ENCODE measurements around the gene TMEM54. TPM values are rescaled to one million over a fixed set of nuclear protein-coding genes. Genes with fewer than 3 reads are reported as not detected.

The TMEM54 gene
- total and polyA plus RNA-seq, 9 of the 15 experiments (the other 6 are each of a cell fraction or from before 2014, with no cell fraction given) = 1.00 to 16.2 (median 8.2) TPM

DNA sequence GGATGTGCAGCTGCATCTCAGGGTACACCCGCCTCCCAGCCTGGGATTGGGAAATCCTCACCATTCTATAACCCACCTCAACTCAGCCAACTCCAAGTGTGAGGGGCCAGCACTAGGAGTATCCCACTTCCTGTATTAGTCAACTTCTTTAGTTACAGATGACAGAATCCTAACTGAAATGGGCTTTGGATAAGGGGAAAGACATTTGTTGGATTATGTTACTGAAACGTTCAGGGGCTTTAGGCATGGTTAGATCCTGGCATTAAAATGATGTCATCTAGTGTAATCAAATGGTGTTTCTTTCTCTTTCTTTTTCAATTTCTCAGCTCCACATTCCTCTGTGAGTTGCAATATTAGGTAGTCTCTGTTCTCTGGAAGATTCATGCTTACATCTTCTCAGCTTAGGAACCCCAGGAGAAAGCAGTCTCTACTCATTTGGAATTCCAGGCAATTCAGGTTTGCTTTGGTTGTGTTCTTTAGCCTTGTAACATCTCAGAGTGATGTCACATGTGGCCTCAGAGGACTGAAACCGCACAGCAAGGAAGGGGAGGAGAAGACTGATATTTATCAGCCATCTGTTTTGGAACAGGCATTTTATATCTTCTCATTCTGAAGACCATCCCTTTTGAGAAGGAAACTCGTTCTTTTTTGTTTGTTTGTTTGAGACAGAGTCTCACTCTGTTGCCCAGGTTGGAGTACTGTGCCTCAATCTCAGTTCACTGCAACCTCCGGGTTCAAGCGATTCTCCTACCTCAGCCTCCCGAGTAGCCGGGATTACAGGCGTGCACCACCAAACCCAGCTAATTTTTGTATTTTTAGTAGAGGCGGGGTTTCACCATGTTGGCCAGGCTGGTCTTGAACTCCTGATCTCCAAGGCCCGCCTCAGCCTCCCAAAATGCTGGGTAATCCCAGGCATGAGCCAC lies 18.9 kb upstream of the TMEM54 start (continued):
- no peak for TF ChIP-seq ZNF143 (CRISPR knock-in tag; IDR thresholded peaks at IDR 0.05)
- TF ChIP-seq BCOR (IDR thresholded peaks at IDR 0.05) = peak; percentile 27; the same call in 1 of the 2 replicates
- no peak for TF ChIP-seq NFE2L1 (tag; IDR thresholded peaks at IDR 0.05; ENCODE audit: borderline replicate concordance, low read depth)
- no peak for TF ChIP-seq ZNF24 (IDR thresholded peaks at IDR 0.05)
- TF ChIP-seq, protein P1, sequence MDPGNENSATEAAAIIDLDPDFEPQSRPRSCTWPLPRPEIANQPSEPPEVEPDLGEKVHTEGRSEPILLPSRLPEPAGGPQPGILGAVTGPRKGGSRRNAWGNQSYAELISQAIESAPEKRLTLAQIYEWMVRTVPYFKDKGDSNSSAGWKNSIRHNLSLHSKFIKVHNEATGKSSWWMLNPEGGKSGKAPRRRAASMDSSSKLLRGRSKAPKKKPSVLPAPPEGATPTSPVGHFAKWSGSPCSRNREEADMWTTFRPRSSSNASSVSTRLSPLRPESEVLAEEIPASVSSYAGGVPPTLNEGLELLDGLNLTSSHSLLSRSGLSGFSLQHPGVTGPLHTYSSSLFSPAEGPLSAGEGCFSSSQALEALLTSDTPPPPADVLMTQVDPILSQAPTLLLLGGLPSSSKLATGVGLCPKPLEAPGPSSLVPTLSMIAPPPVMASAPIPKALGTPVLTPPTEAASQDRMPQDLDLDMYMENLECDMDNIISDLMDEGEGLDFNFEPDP (CRISPR knock-in tag; IDR thresholded peaks at IDR 0.05) = no peak
- TF ChIP-seq ZNF436 (CRISPR knock-in tag; IDR thresholded peaks at IDR 0.05) = no peak
- TF ChIP-seq EHMT2 (IDR thresholded peaks at IDR 0.05) = no peak
- TF ChIP-seq, protein P2, sequence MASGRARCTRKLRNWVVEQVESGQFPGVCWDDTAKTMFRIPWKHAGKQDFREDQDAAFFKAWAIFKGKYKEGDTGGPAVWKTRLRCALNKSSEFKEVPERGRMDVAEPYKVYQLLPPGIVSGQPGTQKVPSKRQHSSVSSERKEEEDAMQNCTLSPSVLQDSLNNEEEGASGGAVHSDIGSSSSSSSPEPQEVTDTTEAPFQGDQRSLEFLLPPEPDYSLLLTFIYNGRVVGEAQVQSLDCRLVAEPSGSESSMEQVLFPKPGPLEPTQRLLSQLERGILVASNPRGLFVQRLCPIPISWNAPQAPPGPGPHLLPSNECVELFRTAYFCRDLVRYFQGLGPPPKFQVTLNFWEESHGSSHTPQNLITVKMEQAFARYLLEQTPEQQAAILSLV (tag; IDR thresholded peaks at IDR 0.05) = no peak
- TF ChIP-seq NEUROD1 (IDR thresholded peaks at IDR 0.05; ENCODE audit: borderline replicate concordance, low read depth, low read length, partially characterized antibody) = no peak
- TF ChIP-seq CBX2 (IDR thresholded peaks at IDR 0.05; ENCODE audit: insufficient read depth, low read length, poor library complexity, severe bottlenecking) = no peak
- TF ChIP-seq TRIM24 (IDR thresholded peaks at IDR 0.05) = peak in 1 of 2 experiments; percentile 43; a peak in 1 of 4 replicates
- TF ChIP-seq ETV1 (tag; conservative IDR thresholded peaks at IDR 0.05; ENCODE audit: low read depth) = no peak; the same call in 1 of the 2 replicates
- TF ChIP-seq, protein P3, sequence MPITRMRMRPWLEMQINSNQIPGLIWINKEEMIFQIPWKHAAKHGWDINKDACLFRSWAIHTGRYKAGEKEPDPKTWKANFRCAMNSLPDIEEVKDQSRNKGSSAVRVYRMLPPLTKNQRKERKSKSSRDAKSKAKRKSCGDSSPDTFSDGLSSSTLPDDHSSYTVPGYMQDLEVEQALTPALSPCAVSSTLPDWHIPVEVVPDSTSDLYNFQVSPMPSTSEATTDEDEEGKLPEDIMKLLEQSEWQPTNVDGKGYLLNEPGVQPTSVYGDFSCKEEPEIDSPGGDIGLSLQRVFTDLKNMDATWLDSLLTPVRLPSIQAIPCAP (CRISPR knock-in tag; IDR thresholded peaks at IDR 0.05; ENCODE audit: borderline replicate concordance) = no peak
- no peak for TF ChIP-seq EWSR1 (IDR thresholded peaks at IDR 0.05; ENCODE audit: borderline replicate concordance, low read depth, partially characterized antibody)
- TF ChIP-seq HNRNPL (IDR thresholded peaks at IDR 0.05; ENCODE audit: low read depth, low read length) = no peak
- TF ChIP-seq ZFP1 (CRISPR knock-in tag; IDR thresholded peaks at IDR 0.05) = no peak
- TF ChIP-seq, protein P4, sequence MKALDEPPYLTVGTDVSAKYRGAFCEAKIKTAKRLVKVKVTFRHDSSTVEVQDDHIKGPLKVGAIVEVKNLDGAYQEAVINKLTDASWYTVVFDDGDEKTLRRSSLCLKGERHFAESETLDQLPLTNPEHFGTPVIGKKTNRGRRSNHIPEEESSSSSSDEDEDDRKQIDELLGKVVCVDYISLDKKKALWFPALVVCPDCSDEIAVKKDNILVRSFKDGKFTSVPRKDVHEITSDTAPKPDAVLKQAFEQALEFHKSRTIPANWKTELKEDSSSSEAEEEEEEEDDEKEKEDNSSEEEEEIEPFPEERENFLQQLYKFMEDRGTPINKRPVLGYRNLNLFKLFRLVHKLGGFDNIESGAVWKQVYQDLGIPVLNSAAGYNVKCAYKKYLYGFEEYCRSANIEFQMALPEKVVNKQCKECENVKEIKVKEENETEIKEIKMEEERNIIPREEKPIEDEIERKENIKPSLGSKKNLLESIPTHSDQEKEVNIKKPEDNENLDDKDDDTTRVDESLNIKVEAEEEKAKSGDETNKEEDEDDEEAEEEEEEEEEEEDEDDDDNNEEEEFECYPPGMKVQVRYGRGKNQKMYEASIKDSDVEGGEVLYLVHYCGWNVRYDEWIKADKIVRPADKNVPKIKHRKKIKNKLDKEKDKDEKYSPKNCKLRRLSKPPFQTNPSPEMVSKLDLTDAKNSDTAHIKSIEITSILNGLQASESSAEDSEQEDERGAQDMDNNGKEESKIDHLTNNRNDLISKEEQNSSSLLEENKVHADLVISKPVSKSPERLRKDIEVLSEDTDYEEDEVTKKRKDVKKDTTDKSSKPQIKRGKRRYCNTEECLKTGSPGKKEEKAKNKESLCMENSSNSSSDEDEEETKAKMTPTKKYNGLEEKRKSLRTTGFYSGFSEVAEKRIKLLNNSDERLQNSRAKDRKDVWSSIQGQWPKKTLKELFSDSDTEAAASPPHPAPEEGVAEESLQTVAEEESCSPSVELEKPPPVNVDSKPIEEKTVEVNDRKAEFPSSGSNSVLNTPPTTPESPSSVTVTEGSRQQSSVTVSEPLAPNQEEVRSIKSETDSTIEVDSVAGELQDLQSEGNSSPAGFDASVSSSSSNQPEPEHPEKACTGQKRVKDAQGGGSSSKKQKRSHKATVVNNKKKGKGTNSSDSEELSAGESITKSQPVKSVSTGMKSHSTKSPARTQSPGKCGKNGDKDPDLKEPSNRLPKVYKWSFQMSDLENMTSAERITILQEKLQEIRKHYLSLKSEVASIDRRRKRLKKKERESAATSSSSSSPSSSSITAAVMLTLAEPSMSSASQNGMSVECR (CRISPR knock-in tag; IDR thresholded peaks at IDR 0.05) = no peak
- no peak for TF ChIP-seq CCNT2 (IDR thresholded peaks at IDR 0.05; ENCODE audit: borderline replicate concordance, extremely low read depth, insufficient read length, low read depth, low read length)
- TF ChIP-seq LARP7 (IDR thresholded peaks at IDR 0.05) = no peak
- peak; percentile 56; the same call in 1 of the 2 replicates for TF ChIP-seq HDAC2 (IDR thresholded peaks at IDR 0.05)

All from K562 (cell line).